SK-N-SH treated with all-trans-retinoic acid at 6 μM for 48 hours (cell line): Measurements from ENCODE around the gene C20orf173.

ENCODE experiments used
- ATAC-seq: fragments of 200-7000 bp; cut with Tn5 transposase; 3 replicates; pipeline ENCODE4 v1.9.1; 2020; ENCODE audit warnings: mild to moderate bottlenecking, moderate library complexity
- BACH2 ChIP-seq: fragments of 250-450 bp; sonication (Bioruptor Pico); IDR thresholded peaks from 2 replicates; pipeline ENCODE4 v1.9.0; 2021; ENCODE audit warnings: mild to moderate bottlenecking, borderline replicate concordance
- CREB5 ChIP-seq: fragments of 250-450 bp; sonication (Bioruptor Pico); IDR thresholded peaks from 2 replicates; pipeline ENCODE4 v1.5.1; 2020; ENCODE audit warnings: low read depth, mild to moderate bottlenecking, moderate library complexity
- CSDC2 ChIP-seq: fragments of 250-450 bp; sonication (Bioruptor Pico); IDR thresholded peaks from 2 replicates; pipeline ENCODE4 v1.5.0; 2020; ENCODE audit warnings: mild to moderate bottlenecking, moderate library complexity
- CSRNP3 ChIP-seq: fragments of 250-450 bp; sonication (Bioruptor Pico); IDR thresholded peaks from 2 replicates; pipeline ENCODE4 v1.5.1; 2021; ENCODE audit warnings: mild to moderate bottlenecking, moderate library complexity
- ESRRG ChIP-seq: fragments of 250-450 bp; sonication (Bioruptor Pico); IDR thresholded peaks from 2 replicates; pipeline ENCODE4 v1.6.1; 2021; ENCODE audit warnings: mild to moderate bottlenecking
- GLIS3 ChIP-seq: fragments of 250-450 bp; sonication (Bioruptor Pico); IDR thresholded peaks from 2 replicates; pipeline ENCODE4 v1.5.0; 2020; ENCODE audit warnings: mild to moderate bottlenecking, moderate library complexity
- ISL1 ChIP-seq: fragments of 250-450 bp; sonication (Bioruptor Pico); IDR thresholded peaks from 2 replicates; pipeline ENCODE4 v2.1.2; 2022; ENCODE audit warnings: mild to moderate bottlenecking, moderate library complexity
- OSR1 ChIP-seq: fragments of 250-450 bp; sonication (Bioruptor Pico); IDR thresholded peaks from 2 replicates; pipeline ENCODE4 v1.8.0; 2022; ENCODE audit warnings: moderate library complexity, mild to moderate bottlenecking, inconsistent platforms
- PATZ1 ChIP-seq: fragments of 250-450 bp; sonication (Bioruptor Pico); IDR thresholded peaks from 2 replicates; pipeline ENCODE4 v1.8.0; 2020; ENCODE audit warnings: mild to moderate bottlenecking, moderate library complexity, borderline replicate concordance
- PPARA ChIP-seq: fragments of 250-450 bp; sonication (Bioruptor Pico); IDR thresholded peaks from 2 replicates; pipeline ENCODE4 v1.5.0; 2020; ENCODE audit warnings: mild to moderate bottlenecking, borderline replicate concordance
- RARB ChIP-seq: fragments of 250-450 bp; sonication (Bioruptor Pico); IDR thresholded peaks from 2 replicates; pipeline ENCODE4 v1.8.0; 2021; ENCODE audit warnings: mild to moderate bottlenecking, moderate library complexity
- SNAI2 ChIP-seq: fragments of 250-450 bp; sonication (Bioruptor Pico); IDR thresholded peaks from 2 replicates; pipeline ENCODE4 v1.5.0; 2020; ENCODE audit warnings: mild to moderate bottlenecking, moderate library complexity
- TOX ChIP-seq: fragments of 250-450 bp; sonication (Bioruptor Pico); IDR thresholded peaks from 2 replicates; pipeline ENCODE4 v1.8.0; 2021; ENCODE audit warnings: mild to moderate bottlenecking, moderate library complexity, borderline replicate concordance
- TSHZ2 ChIP-seq: fragments of 250-450 bp; sonication (Bioruptor Pico); IDR thresholded peaks from 2 replicates; pipeline ENCODE4 v1.5.0; 2020; ENCODE audit warnings: mild to moderate bottlenecking, moderate library complexity
- ZC3H10 ChIP-seq: fragments of 250-450 bp; sonication (Bioruptor Pico); IDR thresholded peaks from 2 replicates; pipeline ENCODE4 v1.5.1; 2021; ENCODE audit warnings: mild to moderate bottlenecking, moderate library complexity
- ZFP30 ChIP-seq: fragments of 450-650 bp; formaldehyde crosslinking; IDR thresholded peaks from 2 replicates; pipeline ENCODE4 v1.5.0; 2022; ENCODE audit warnings: mild to moderate bottlenecking, moderate library complexity
- ZNF565 ChIP-seq: fragments of 450-650 bp; formaldehyde crosslinking; conservative IDR thresholded peaks from 2 replicates; pipeline ENCODE4 v1.5.0; 2020; ENCODE audit warnings: low read depth, mild to moderate bottlenecking, moderate library complexity
- ZNF70 ChIP-seq: fragments of 450-650 bp; formaldehyde crosslinking; IDR thresholded peaks from 2 replicates; pipeline ENCODE4 v1.5.0; 2020; ENCODE audit warnings: mild to moderate bottlenecking, moderate library complexity
- ZNF8 ChIP-seq: fragments of 450-650 bp; formaldehyde crosslinking; IDR thresholded peaks from 2 replicates; pipeline ENCODE4 v1.5.0; 2020; ENCODE audit warnings: mild to moderate bottlenecking, moderate library complexity

The C20orf173 gene

GRCh38 chr20:35568645-35569044 lies 39.2 kb upstream of the C20orf173 start:
- peak; percentile 65 for ATAC-seq
- TF ChIP-seq SNAI2 (CRISPR knock-in tag) (no peak), ESRRG (CRISPR knock-in tag) (no peak), TSHZ2 (CRISPR knock-in tag) (no peak), ISL1 (no peak), PATZ1 (no peak)

GRCh38 chr20:35564905-35565304 lies 35.5 kb upstream of the C20orf173 start:
- ATAC-seq: no peak
- no peak for TF ChIP-seq ZNF8 (CRISPR knock-in tag)
- TF ChIP-seq PATZ1: no peak

- no peak for ATAC-seq
- TF ChIP-seq ESRRG (CRISPR knock-in tag): no peak
- TF ChIP-seq CSRNP3 (CRISPR knock-in tag): no peak
- TF ChIP-seq TOX (CRISPR knock-in tag): no peak
- no peak for TF ChIP-seq PPARA (CRISPR knock-in tag)
- no peak for TF ChIP-seq OSR1
- no peak for TF ChIP-seq ISL1
- TF ChIP-seq ZC3H10 (CRISPR knock-in tag): no peak
- no peak for TF ChIP-seq SNAI2 (CRISPR knock-in tag)
- no peak for TF ChIP-seq ZNF70 (CRISPR knock-in tag)
- TF ChIP-seq CREB5 (CRISPR knock-in tag): no peak
- TF ChIP-seq GLIS3: no peak
- TF ChIP-seq BACH2 (CRISPR knock-in tag): no peak
- TF ChIP-seq RARB (CRISPR knock-in tag): no peak
- no peak for TF ChIP-seq TSHZ2 (CRISPR knock-in tag)
- no peak for TF ChIP-seq ZNF565
- TF ChIP-seq ZFP30: no peak
- TF ChIP-seq CSDC2 (CRISPR knock-in tag): no peak
These were observed 34.4 kb upstream of the C20orf173 start for GRCh38 chr20:35563834-35564233.
